GM18511 (cell line): ENCODE data around the gene SIN3B.
"Not testable (repeated sequence)": the region's sequence is repeated elsewhere in the genome, so short reads cannot be mapped to it uniquely, and the experiment has no call there.

ENCODE experiments used
- ATAC-seq: cut with Tn5 transposase; IDR thresholded peaks from one replicate; pipeline ENCODE4 v1.9.1; 2021; ENCODE audit warnings: mild to moderate bottlenecking, moderate library complexity; ENCODE audit not compliant: unreplicated experiment

SIN3B gene

GRCh38 chr19:16829010-16829821 is at the start of gene SIN3B:
Gene SIN3B (plus strand): TSS chr19:16829398. CDS start chr19:16829421, 23 bp downstream.
- ATAC-seq = peak; percentile 63

GRCh38 chr19:16779539-16780163 is 49.5 kb upstream of the SIN3B start:
- ATAC-seq = no peak

- no peak for ATAC-seq
Observed at GRCh38 chr19:16782719-16783118, 46.5 kb upstream of the SIN3B start.

- no peak for ATAC-seq
Observed at GRCh38 chr19:16788479-16788878, 40.7 kb upstream of the SIN3B start.

GRCh38 chr19:16789238-16789637 is 40.0 kb upstream of the SIN3B start:
- no peak for ATAC-seq

GRCh38 chr19:16790051-16790450 is 39.1 kb upstream of the SIN3B start:
- ATAC-seq = no peak

- no peak for ATAC-seq
Observed at GRCh38 chr19:16791942-16792341, 37.3 kb upstream of the SIN3B start.

- ATAC-seq = no peak
Observed at GRCh38 chr19:16794456-16795441, 34.4 kb upstream of the SIN3B start.

GRCh38 chr19:16795731-16796130 is 33.5 kb upstream of the SIN3B start:
- no peak for ATAC-seq

GRCh38 chr19:16797876-16798275 is 31.3 kb upstream of the SIN3B start:
- ATAC-seq = no peak

- ATAC-seq = not testable (repeated sequence)
Observed at GRCh38 chr19:16798326-16798725, 30.9 kb upstream of the SIN3B start.

GRCh38 chr19:16799740-16800139 is 29.5 kb upstream of the SIN3B start:
- no peak for ATAC-seq

GRCh38 chr19:16801600-16802013 is 27.6 kb upstream of the SIN3B start:
- no peak for ATAC-seq

- no peak for ATAC-seq
Observed at GRCh38 chr19:16804176-16804575, 25.0 kb upstream of the SIN3B start.

GRCh38 chr19:16807549-16808284 is 21.5 kb upstream of the SIN3B start:
- no peak for ATAC-seq

GRCh38 chr19:16814526-16815100 is 14.6 kb upstream of the SIN3B start:
- no peak for ATAC-seq

GRCh38 chr19:16820056-16820455 is 9.1 kb upstream of the SIN3B start:
- no peak for ATAC-seq

GRCh38 chr19:16821081-16821480 is 8.1 kb upstream of the SIN3B start:
- ATAC-seq = no peak

- ATAC-seq = no peak
Observed at GRCh38 chr19:16822648-16823047, 6.5 kb upstream of the SIN3B start.

- ATAC-seq = no peak
Observed at GRCh38 chr19:16824658-16825311, 4.4 kb upstream of the SIN3B start.
